ENCODE results near the gene TREML4.

GRCh38 chr6:41284726-41285125, 56.6 kb downstream of the TREML4 start:
- no peak for TF ChIP-seq RAD21 (IDR thresholded peaks at IDR 0.05; ENCODE audit: low read depth)
- TF ChIP-seq POLR2AphosphoS5 (IDR thresholded peaks at IDR 0.05; ENCODE audit: low read depth, low read length): no peak
- no peak for TF ChIP-seq POLR2A (IDR thresholded peaks at IDR 0.05; ENCODE audit: borderline replicate concordance, extremely low read depth, insufficient read depth, insufficient read length)
- no peak for TF ChIP-seq JUND (IDR thresholded peaks at IDR 0.05)
- no peak for TF ChIP-seq CTCF (IDR thresholded peaks at IDR 0.05 in 2 of 3, conservative IDR thresholded peaks at IDR 0.05 in 1 of 3; ENCODE audit: borderline replicate concordance in 1 of 3, insufficient read depth in 1 of 3, low read depth in 2 of 3, low read length in 2 of 3)
- no peak for TF ChIP-seq CBX3 (IDR thresholded peaks at IDR 0.05; ENCODE audit: low read depth)
- TF ChIP-seq CEBPB (IDR thresholded peaks at IDR 0.05; ENCODE audit: low read depth): no peak
- TF ChIP-seq EZH2 (IDR thresholded peaks at IDR 0.05): no peak
- TF ChIP-seq ATF3 (IDR thresholded peaks at IDR 0.05): no peak
- no peak for TF ChIP-seq ELF1 (IDR thresholded peaks at IDR 0.05; ENCODE audit: borderline replicate concordance, low read depth)
